IMR-90 (cell line): ENCODE results near the gene EPN1. TPM values are rescaled to one million over a fixed set of nuclear protein-coding genes. Genes with fewer than 3 reads are reported as not detected.
A peak's percentile ranks its signal among the peaks of the same experiment; 100 is the strongest.

ENCODE experiments used
- ATAC-seq: fragments of 200-7000 bp; cut with Tn5 transposase; 2 replicates; pipeline ENCODE4 v1.9.1; 2020; ENCODE audit warnings: low read depth, mild to moderate bottlenecking, moderate library complexity
- BruUV-seq: library from RNA; stranded (reverse); fragments of 400-500 nt; replicated peaks from 2 replicates; lab custom pipeline; 2021; lab: Mats Ljungman, UMichigan
- CTCF ChIA-PET: fragments of 300-600 bp; formaldehyde crosslinking; extraction: SDS; loops from one replicate; lab custom pipeline; 2021; ENCODE audit warnings: antibody characterized with exemption; lab: Yijun Ruan, JAX
- POLR2A ChIA-PET: fragments of 300-600 bp; sonication (Branson Sonifier 250); formaldehyde crosslinking; loops from one replicate; lab custom pipeline; 2022; ENCODE audit warnings: antibody characterized with exemption; ENCODE audit not compliant: unreplicated experiment; lab: Charles Lee
- DNase-seq: peaks from one replicate; pipeline ENCODE4 v3.0.0; 2013
- H2AFZ ChIP-seq: replicated peaks from 2 replicates; pipeline ENCODE3; 2013; ENCODE audit warnings: low read length, mild to moderate bottlenecking; ENCODE audit not compliant: poor library complexity
- H2AK5ac ChIP-seq: 2 replicates; pipeline ENCODE4 v1.6.1; 2013; ENCODE audit warnings: low read depth, low read length, inconsistent platforms
- H2AK9ac ChIP-seq: replicated peaks from 2 replicates; pipeline ENCODE3; 2013; ENCODE audit warnings: mild to moderate bottlenecking, low read depth, low read length, moderate library complexity; ENCODE audit not compliant: poor library complexity
- H2BK120ac ChIP-seq: 2 replicates; pipeline ENCODE4 v1.6.1; 2013; ENCODE audit warnings: low read depth, low read length, inconsistent platforms
- H2BK15ac ChIP-seq: 3 replicates; pipeline ENCODE4 v1.6.1; 2013; ENCODE audit warnings: low read depth, low read length, inconsistent platforms
- H2BK20ac ChIP-seq: 2 replicates; pipeline ENCODE4 v1.6.1; 2013; ENCODE audit warnings: low read depth, mild to moderate bottlenecking, inconsistent platforms, low read length, moderate library complexity
- H2BK5ac ChIP-seq: 2 replicates; pipeline ENCODE4 v1.6.1; 2013; ENCODE audit warnings: mild to moderate bottlenecking, low read depth, low read length, inconsistent platforms; ENCODE audit not compliant: poor library complexity, severe bottlenecking
- H3K14ac ChIP-seq: replicated peaks from 2 replicates; pipeline ENCODE4 v1.6.1; 2013; ENCODE audit warnings: low read depth, low read length, inconsistent platforms
- H3K18ac ChIP-seq: 2 replicates; pipeline ENCODE4 v1.6.1; 2013; ENCODE audit warnings: low read depth, low read length, control low read depth
- H3K23ac ChIP-seq: 2 replicates; pipeline ENCODE4 v1.6.1; 2013; ENCODE audit warnings: low read depth, low read length, inconsistent platforms
- H3K27ac ChIP-seq: 2 replicates; pipeline ENCODE4 v1.5.1; 2013; ENCODE audit warnings: mild to moderate bottlenecking, control low read depth, low read length; ENCODE audit not compliant: insufficient read depth
- H3K27me3 ChIP-seq: 2 replicates; pipeline ENCODE4 v1.6.1; 2013; ENCODE audit warnings: low read length; ENCODE audit not compliant: control insufficient read depth, insufficient read depth
- H3K36me3 ChIP-seq: 2 replicates; pipeline ENCODE4 v1.6.1; 2013; ENCODE audit warnings: low read length, mixed read lengths; ENCODE audit not compliant: control insufficient read depth, insufficient read depth
- H3K4ac ChIP-seq: 2 replicates; pipeline ENCODE4 v1.6.1; 2013; ENCODE audit warnings: low read depth, low read length, inconsistent platforms
- H3K4me1 ChIP-seq: 2 replicates; pipeline ENCODE4 v1.6.1; 2013; ENCODE audit warnings: low read length, mixed read lengths; ENCODE audit not compliant: control insufficient read depth, insufficient read depth
- H3K4me2 ChIP-seq: 2 replicates; pipeline ENCODE4 v1.6.1; 2013; ENCODE audit warnings: low read depth, mild to moderate bottlenecking, control low read depth, low read length, moderate library complexity
- H3K4me3 ChIP-seq: 2 replicates; pipeline ENCODE4 v1.5.1; 2013; ENCODE audit warnings: low read depth, mild to moderate bottlenecking, control low read depth, low read length, moderate library complexity; ENCODE audit not compliant: insufficient read depth
- H3K56ac ChIP-seq: 2 replicates; pipeline ENCODE4 v1.6.1; 2013; ENCODE audit warnings: low read length, inconsistent platforms; ENCODE audit not compliant: insufficient read depth; ENCODE audit errors: extremely low read depth
- H3K79me1 ChIP-seq, 2 experiments: 2 replicates each; pipeline ENCODE4 v1.6.1; 2013; ENCODE audit warnings: low read length in 2 of 2, inconsistent platforms in 1 of 2, low read depth in 1 of 2
- H3K9ac ChIP-seq: 2 replicates; pipeline ENCODE4 v1.6.1; 2013; ENCODE audit warnings: low read depth, low read length, control low read depth
- H3K9me1 ChIP-seq: 2 replicates; pipeline ENCODE4 v1.6.1; 2013; ENCODE audit warnings: low read length, inconsistent platforms; ENCODE audit not compliant: insufficient read depth
- H3K9me3 ChIP-seq: 2 replicates; pipeline ENCODE4 v1.6.1; 2013; ENCODE audit warnings: low read length; ENCODE audit not compliant: control insufficient read depth, insufficient read depth
- H4K20me1 ChIP-seq: 2 replicates; pipeline ENCODE4 v1.6.1; 2013; ENCODE audit warnings: low read length, inconsistent platforms; ENCODE audit not compliant: insufficient read depth
- H4K5ac ChIP-seq: 2 replicates; pipeline ENCODE4 v1.6.1; 2013; ENCODE audit warnings: mild to moderate bottlenecking, low read depth, low read length, control low read depth
- H4K8ac ChIP-seq, 2 experiments: 2 replicates each; pipeline ENCODE4 v1.6.1; 2013; ENCODE audit warnings: low read depth in 2 of 2, low read length in 2 of 2, control low read depth in 1 of 2, inconsistent platforms in 1 of 2
- H4K91ac ChIP-seq: 2 replicates; pipeline ENCODE4 v1.6.1; 2013; ENCODE audit warnings: low read depth, low read length, inconsistent platforms; ENCODE audit not compliant: insufficient read depth
- BHLHE40 ChIP-seq: fragments of 150-350 bp; IDR thresholded peaks from 2 replicates; pipeline ENCODE4 v1.6.1; 2016; ENCODE audit warnings: mild to moderate bottlenecking, low read depth, low read length
- CEBPB ChIP-seq: IDR thresholded peaks from 2 replicates; pipeline ENCODE4 v1.6.1; 2012; ENCODE audit warnings: low read depth, low read length, improper control_type of control experiment
- CHD1 ChIP-seq: IDR thresholded peaks from 2 replicates; pipeline ENCODE4 v1.6.1; 2012; ENCODE audit warnings: low read depth, low read length, improper control_type of control experiment
- CTCF ChIP-seq: conservative IDR thresholded peaks from 2 replicates; pipeline ENCODE4 v1.5.1; 2012; ENCODE audit warnings: mild to moderate bottlenecking, low read depth, low read length, improper control_type of control experiment
- FOS ChIP-seq: fragments of 150-350 bp; IDR thresholded peaks from 2 replicates; pipeline ENCODE4 v1.6.1; 2016; ENCODE audit warnings: low read depth, low read length
- MAFK ChIP-seq: IDR thresholded peaks from 2 replicates; pipeline ENCODE4 v1.6.1; 2012; ENCODE audit warnings: low read depth, low read length, improper control_type of control experiment
- MAZ ChIP-seq: IDR thresholded peaks from 2 replicates; pipeline ENCODE4 v1.6.1; 2012; ENCODE audit warnings: low read depth, mild to moderate bottlenecking, low read length, improper control_type of control experiment, moderate library complexity, borderline replicate concordance
- MXI1 ChIP-seq: IDR thresholded peaks from 2 replicates; pipeline ENCODE4 v1.6.1; 2012; ENCODE audit warnings: low read depth, mild to moderate bottlenecking, low read length, moderate library complexity, borderline replicate concordance
- POLR2A ChIP-seq: IDR thresholded peaks from 2 replicates; pipeline ENCODE4 v1.6.1; 2012; ENCODE audit warnings: mild to moderate bottlenecking, low read depth, low read length
- RAD21 ChIP-seq: IDR thresholded peaks from 2 replicates; pipeline ENCODE4 v1.6.1; 2012; ENCODE audit warnings: low read length, improper control_type of control experiment
- RCOR1 ChIP-seq: IDR thresholded peaks from 2 replicates; pipeline ENCODE4 v1.6.1; 2012; ENCODE audit warnings: mild to moderate bottlenecking, low read length, improper control_type of control experiment; ENCODE audit not compliant: insufficient replicate concordance
- RFX5 ChIP-seq: IDR thresholded peaks from 2 replicates; pipeline ENCODE4 v1.8.0; 2012; ENCODE audit warnings: low read depth, mild to moderate bottlenecking, low read length, moderate library complexity
- SMC3 ChIP-seq: fragments of 150-350 bp; IDR thresholded peaks from 2 replicates; pipeline ENCODE4 v1.6.1; 2016; ENCODE audit warnings: low read depth, mild to moderate bottlenecking, antibody characterized with exemption, low read length, moderate library complexity
- USF2 ChIP-seq: fragments of 150-350 bp; IDR thresholded peaks from 2 replicates; pipeline ENCODE4 v1.6.1; 2017; ENCODE audit warnings: mild to moderate bottlenecking, antibody characterized with exemption, low read length, low read depth
- WGBS, 2 experiments: methylation state at CpG; one replicate each; pipeline versions ENCODE4 v1.1.5 to v1.1.7; 2013; ENCODE audit warnings: missing lambda C conversion rate in 2 of 2; ENCODE audit not compliant: insufficient read length in 1 of 2; ENCODE audit errors: extremely low coverage in 2 of 2; 5-methylcytosine and 5-hydroxymethylcytosine counted together
- dilution Hi-C: fragments of 300-500 bp; cut with HindIII; formaldehyde crosslinking; loops from one replicate; pipeline ENCODE4 v1.14.3; 2018; ENCODE audit warnings: low sequenced_read_pairs; ENCODE audit not compliant: unreplicated experiment
- in situ Hi-C: fragments of 300-500 bp; cut with MboI; formaldehyde crosslinking; loops from 3 replicates; pipeline ENCODE4 v1.14.3; 2019; ENCODE audit warnings: low sequenced_read_pairs, inconsistent platforms, mixed read lengths
- intact Hi-C: fragments of 100-400 bp; cut with micrococcal nuclease; formaldehyde crosslinking; loops from 2 replicates; pipeline ENCODE4 v1.10.0; 2022
- polyA plus RNA-seq, 3 experiments: library from polyadenylated mRNA; depleted of rRNA; stranded (reverse); fragments of >200 nt; gene quantifications; 2 replicates each; pipeline ENCODE4 v1.2.3, GENCODE V29; 2012; ENCODE audit warnings: low replicate concordance in 1 of 3
- total RNA-seq: library from RNA; depleted of rRNA; stranded (reverse); fragments of >200 nt; gene quantifications from 2 replicates; pipeline ENCODE4 v1.2.3, GENCODE V29; 2012

EPN1 gene
- total and polyA plus RNA-seq, 2 of the 4 experiments (the other 2 are of a cell fraction) = 19.0 to 122 TPM

GRCh38 chr19:55676889-55677505 is 2.0 kb downstream of the EPN1 start:
- H3K56ac ChIP-seq = no peak overlapping the region
- no peak overlapping the region for H2AK9ac ChIP-seq
- no peak overlapping the region for H4K91ac ChIP-seq
- intact Hi-C loops (no loop called here), in situ Hi-C loops (loop anchor here (25.0 kb wide), 1 partner anchor 460 kb away; the partner anchor contains the start of gene ZNF444), dilution Hi-C loops (no loop called here)
- WGBS, 2 experiments = 92% methylated on average over 2 of the region's 7 CpGs; no CpG with 5 or more reads in 1 of the 2 experiments
- peaks cover 11 to 66% of the 10 kb centered on the region in 2 experiments for H3K79me1 ChIP-seq
- H3K14ac ChIP-seq = no peak overlapping the region
- no peak overlapping the region for H2BK5ac ChIP-seq
- no peak overlapping the region for H3K4ac ChIP-seq
- H3K27ac ChIP-seq = no peak overlapping the region
- H4K8ac ChIP-seq = no peak overlapping the region
- CTCF ChIA-PET = no interaction called here
- no peak for DNase-seq
- H3K36me3 ChIP-seq = peaks cover 38% of the 10 kb centered on the region
- peaks cover 10% of the 10 kb centered on the region for H3K4me1 ChIP-seq
- no peak overlapping the region for H2BK120ac ChIP-seq
- no peak overlapping the region for H2BK15ac ChIP-seq
- no peak overlapping the region for H4K5ac ChIP-seq
- peaks cover 4% of the 10 kb centered on the region; the same call in 1 of the 2 replicates for H3K9me1 ChIP-seq
- no TSS peak for BruUV-seq
- TF ChIP-seq SMC3 = no peak
- TF ChIP-seq CEBPB = no peak
- no peak for TF ChIP-seq RFX5
- TF ChIP-seq CTCF = no peak
- TF ChIP-seq POLR2A = no peak
- no peak for TF ChIP-seq BHLHE40
- no peak for TF ChIP-seq RCOR1
- no peak for TF ChIP-seq MAFK
- no peak for TF ChIP-seq FOS
- TF ChIP-seq MXI1 = no peak
- TF ChIP-seq CHD1 = no peak
- TF ChIP-seq MAZ = no peak
- no peak for TF ChIP-seq RAD21
- no peak for TF ChIP-seq USF2
- no peak overlapping the region for H2BK20ac ChIP-seq
- H3K9me3 ChIP-seq = no peaks in the 10 kb centered on the region
- no peak for ATAC-seq
- no peak overlapping the region for H3K18ac ChIP-seq
- H3K27me3 ChIP-seq = no peaks in the 10 kb centered on the region
- peaks cover 64% of the 10 kb centered on the region for H4K20me1 ChIP-seq
- peak overlapping the region; percentile 19; the same call in 1 of the 2 replicates for H3K4me2 ChIP-seq
- 0 out of 2 replicates have a peak overlapping the region, but pooled peaks have one; percentile 34 for H3K9ac ChIP-seq
- H3K23ac ChIP-seq = no peak overlapping the region
- H2AK5ac ChIP-seq = no peak overlapping the region
- H3K4me3 ChIP-seq = no peak overlapping the region
- POLR2A ChIA-PET = interaction anchor here (0.6 kb wide), 1 partner anchor 31 kb away, joined by 3 read pairs; no protein-coding TSS in a partner anchor
- no peak overlapping the region for H2AFZ ChIP-seq
